Upper lobe of left lung (tissue), 4 donors: Measurements from ENCODE around the gene IFITM2.
"Not testable (repeated sequence)": the region's sequence is repeated elsewhere in the genome, so short reads cannot be mapped to it uniquely, and the experiment has no call there.

ENCODE experiments used
- EP300 ChIP-seq, 4 donors: sonication (generic); formaldehyde crosslinking; IDR thresholded peaks; one replicate each; pipeline ENCODE4 v1.5.1; 2017; ENCODE audit warnings: antibody characterized with exemption in 4 of 4, control low read depth in 2 of 4
- POLR2AphosphoS5 ChIP-seq, 2 donors: sonication (generic); formaldehyde crosslinking; IDR thresholded peaks; one replicate each; pipeline ENCODE4 v1.5.1; 2017; ENCODE audit warnings: antibody characterized with exemption in 2 of 2
- TF ChIP-seq, protein P1 (sequence below), 6 experiments: fragments of 450-650 bp in 4 of 6; fragments of 200-600 bp in 2 of 6; sonication (generic) in 2 of 6; IDR thresholded peaks; one replicate each; pipeline ENCODE4 v1.5.1; 2016 to 2019; ENCODE audit warnings: antibody characterized with exemption in 6 of 6

DNA sequence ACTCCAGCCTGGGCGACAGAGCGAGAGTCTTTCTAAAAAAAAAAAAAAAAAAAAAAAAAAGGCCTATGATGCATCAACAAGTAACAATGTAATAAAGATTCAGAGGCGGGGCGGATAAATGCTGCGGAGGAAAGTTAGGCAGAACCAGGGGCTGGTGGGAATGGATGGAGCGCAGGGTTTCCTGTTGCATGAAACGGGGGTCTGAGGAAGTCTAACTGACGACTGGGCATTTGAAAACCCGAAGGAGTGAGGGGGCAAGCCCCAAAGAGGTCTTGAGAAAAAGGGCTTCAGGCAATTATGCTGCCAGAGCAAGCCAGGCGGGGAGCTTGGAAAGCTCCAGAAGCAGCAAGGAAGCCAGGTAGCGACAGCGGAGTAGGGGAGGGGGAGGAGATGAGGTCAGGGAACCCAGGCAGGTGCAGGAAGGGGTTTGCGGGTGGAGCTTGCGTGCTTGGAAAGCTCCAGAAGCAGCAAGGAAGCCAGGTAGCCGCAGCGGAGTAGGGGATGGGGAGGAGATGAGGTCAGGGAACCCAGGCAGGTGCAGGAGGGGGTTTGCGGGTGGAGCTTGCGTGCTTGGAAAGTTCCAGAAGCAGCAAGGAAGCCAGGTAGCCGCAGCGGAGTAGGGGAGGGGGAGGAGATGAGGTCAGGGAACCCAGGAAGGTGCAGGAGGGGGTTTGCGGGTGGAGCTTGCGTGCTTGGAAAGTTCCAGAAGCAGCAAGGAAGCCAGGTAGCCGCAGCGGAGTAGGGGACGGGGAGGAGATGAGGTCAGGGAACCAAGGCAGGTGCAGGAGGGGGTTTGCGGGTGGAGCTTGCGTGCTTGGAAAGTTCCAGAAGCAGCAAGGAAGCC is 20.4 kb upstream of the IFITM2 start:
- TF ChIP-seq, protein P1, sequence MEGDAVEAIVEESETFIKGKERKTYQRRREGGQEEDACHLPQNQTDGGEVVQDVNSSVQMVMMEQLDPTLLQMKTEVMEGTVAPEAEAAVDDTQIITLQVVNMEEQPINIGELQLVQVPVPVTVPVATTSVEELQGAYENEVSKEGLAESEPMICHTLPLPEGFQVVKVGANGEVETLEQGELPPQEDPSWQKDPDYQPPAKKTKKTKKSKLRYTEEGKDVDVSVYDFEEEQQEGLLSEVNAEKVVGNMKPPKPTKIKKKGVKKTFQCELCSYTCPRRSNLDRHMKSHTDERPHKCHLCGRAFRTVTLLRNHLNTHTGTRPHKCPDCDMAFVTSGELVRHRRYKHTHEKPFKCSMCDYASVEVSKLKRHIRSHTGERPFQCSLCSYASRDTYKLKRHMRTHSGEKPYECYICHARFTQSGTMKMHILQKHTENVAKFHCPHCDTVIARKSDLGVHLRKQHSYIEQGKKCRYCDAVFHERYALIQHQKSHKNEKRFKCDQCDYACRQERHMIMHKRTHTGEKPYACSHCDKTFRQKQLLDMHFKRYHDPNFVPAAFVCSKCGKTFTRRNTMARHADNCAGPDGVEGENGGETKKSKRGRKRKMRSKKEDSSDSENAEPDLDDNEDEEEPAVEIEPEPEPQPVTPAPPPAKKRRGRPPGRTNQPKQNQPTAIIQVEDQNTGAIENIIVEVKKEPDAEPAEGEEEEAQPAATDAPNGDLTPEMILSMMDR (IDR thresholded peaks at IDR 0.05): not testable (repeated sequence)
- not testable (repeated sequence) for TF ChIP-seq POLR2AphosphoS5, EP300 (IDR thresholded peaks at IDR 0.05)
